Aorta (tissue), 5 donors: ENCODE measurements around the gene MCF2L. TPM values are rescaled to one million over a fixed set of nuclear protein-coding genes. Genes with fewer than 3 reads are reported as not detected.

Experiments used
- ATAC-seq: fragments of 200-7000 bp; cut with Tn5 transposase; one replicate; pipeline ENCODE4 v1.9.1; 2022; ENCODE audit warnings: moderate library complexity; ENCODE audit not compliant: low FRiP score
- DNase-seq, 2 donors: peaks; one replicate each; pipeline ENCODE4 v3.0.0-alpha.2; 2020
- H3K27ac ChIP-seq, 2 donors: one replicate each; pipeline ENCODE4 v1.5.1; 2013; ENCODE audit warnings: low read length in 2 of 2, mild to moderate bottlenecking in 2 of 2, moderate library complexity in 2 of 2, control low read depth in 1 of 2, inconsistent platforms in 1 of 2, low read depth in 1 of 2
- H3K27me3 ChIP-seq, 2 donors: one replicate each; pipeline ENCODE4 v1.6.1; 2013; ENCODE audit warnings: control low read depth in 1 of 2, low read length in 1 of 2, mild to moderate bottlenecking in 1 of 2, moderate library complexity in 1 of 2; ENCODE audit not compliant: insufficient read depth in 2 of 2, control insufficient read depth in 1 of 2
- H3K36me3 ChIP-seq, 2 donors: one replicate each; pipeline ENCODE4 v1.6.1; 2013; ENCODE audit warnings: control low read depth in 1 of 2, low read length in 1 of 2, mild to moderate bottlenecking in 1 of 2; ENCODE audit not compliant: insufficient read depth in 2 of 2, control insufficient read depth in 1 of 2
- H3K4me1 ChIP-seq, 2 donors: one replicate each; pipeline ENCODE4 v1.6.1; 2013; ENCODE audit warnings: low read length in 2 of 2, control low read depth in 1 of 2, mild to moderate bottlenecking in 1 of 2, moderate library complexity in 1 of 2; ENCODE audit not compliant: insufficient read depth in 2 of 2, control insufficient read depth in 1 of 2
- H3K4me3 ChIP-seq, 2 donors: one replicate each; pipeline ENCODE4 v1.5.1; 2013; ENCODE audit warnings: low read length in 2 of 2, control low read depth in 1 of 2, mild to moderate bottlenecking in 1 of 2
- H3K9me3 ChIP-seq: one replicate; pipeline ENCODE4 v1.6.1; 2013; ENCODE audit warnings: mild to moderate bottlenecking, low read length; ENCODE audit not compliant: control insufficient read depth
- WGBS, 2 donors: extraction: QIAGEN DNeasy Blood & Tissue Kit; methylation state at CpG; one replicate each; pipeline ENCODE4 v1.1.7; 2013; 5-methylcytosine and 5-hydroxymethylcytosine counted together
- intact Hi-C, 2 donors: fragments of 100-400 bp; cut with DNase I; formaldehyde crosslinking; loops; one replicate each; pipeline versions ENCODE4 v1.14.2 to v1.15.0; 2022
- polyA plus RNA-seq, 2 donors: library from polyadenylated mRNA; stranded (reverse); fragments of 200-250 nt; gene quantifications; one replicate each; pipeline ENCODE4 v1.2.3, GENCODE V29; 2013
- total RNA-seq, 2 donors: library from RNA; stranded (reverse); fragmentation: NEBNext Ultra II Directional; extraction: Animal tissue kit (Norgen Biotek cat#: 25700); gene quantifications; one replicate each; pipeline ENCODE4 v1.2.1, GENCODE V29; 2021
- donor health status: healthy with polysubstance abuse.
- donor health status: Bipolar disorder and iron deficiency.
- donor health status: DM: no; HTN: no; CAD: no.
- donor health status: DM: no; HTN: no; CAD: no.
- donor health status: DM: yes; HTN: yes; CAD: no.

The MCF2L gene
- total and polyA plus RNA-seq, 4 donors = 3.2 to 73.3 (median 27.6) TPM

GRCh38 chr13:113002913-113003290 is 33.9 kb downstream of the MCF2L start:
- no peaks in the 10 kb centered on the region for H3K36me3 ChIP-seq
- no peak overlapping the region for H3K27ac ChIP-seq
- no peaks in the 10 kb centered on the region for H3K9me3 ChIP-seq
- no peak for ATAC-seq
- 95 to 97% methylated on average over 4 of the region's 4 CpGs for WGBS, 2 donors
- intact Hi-C loops = no loop called here
- no peaks in the 10 kb centered on the region for H3K27me3 ChIP-seq
- H3K4me3 ChIP-seq = no peak overlapping the region
- DNase-seq = no peak
- no peaks in the 10 kb centered on the region for H3K4me1 ChIP-seq

GRCh38 chr13:113004126-113004525 is 35.1 kb downstream of the MCF2L start:
- no peaks in the 10 kb centered on the region for H3K27me3 ChIP-seq
- WGBS, 2 donors = 83 to 85% methylated on average over 14 of the region's 14 CpGs
- ATAC-seq (no peak), DNase-seq (no peak)
- no peak overlapping the region for H3K4me3 ChIP-seq
- no peaks in the 10 kb centered on the region for H3K36me3 ChIP-seq
- no peaks in the 10 kb centered on the region for H3K4me1 ChIP-seq
- no peak overlapping the region for H3K27ac ChIP-seq
- H3K9me3 ChIP-seq = no peaks in the 10 kb centered on the region
- intact Hi-C loops = no loop called here

- Histone ChIP-seq H3K36me3 (no peaks in the 10 kb centered on the region), H3K4me3 (no peak overlapping the region), H3K9me3 (no peaks in the 10 kb centered on the region), H3K4me1 (no peaks in the 10 kb centered on the region), H3K27me3 (no peaks in the 10 kb centered on the region), H3K27ac (no peak overlapping the region)
- ATAC-seq = no peak
- DNase-seq = no peak
- WGBS, 2 donors = 93 to 94% methylated on average over 26 of the region's 26 CpGs
- intact Hi-C loops = no loop called here
Observed at GRCh38 chr13:113005076-113005865, 36.3 kb downstream of the MCF2L start.

GRCh38 chr13:113005997-113006396 is 37.0 kb downstream of the MCF2L start:
- DNase-seq (no peak), ATAC-seq (no peak)
- no peaks in the 10 kb centered on the region for H3K27me3 ChIP-seq
- no peaks in the 10 kb centered on the region for H3K9me3 ChIP-seq
- no peaks in the 10 kb centered on the region for H3K4me1 ChIP-seq
- 93 to 95% methylated on average over 15 of the region's 15 CpGs for WGBS, 2 donors
- no peak overlapping the region for H3K27ac ChIP-seq
- intact Hi-C loops = no loop called here
- H3K4me3 ChIP-seq = no peak overlapping the region
- no peaks in the 10 kb centered on the region for H3K36me3 ChIP-seq

GRCh38 chr13:113006660-113007059 is 37.6 kb downstream of the MCF2L start:
- ATAC-seq = no peak
- Histone ChIP-seq H3K9me3 (no peaks in the 10 kb centered on the region), H3K36me3 (no peaks in the 10 kb centered on the region), H3K4me1 (no peaks in the 10 kb centered on the region), H3K27me3 (no peaks in the 10 kb centered on the region), H3K27ac (no peak overlapping the region), H3K4me3 (no peak overlapping the region)
- DNase-seq = no peak
- intact Hi-C loops = no loop called here
- 91 to 93% methylated on average over 15 to 16 of the region's 16 CpGs for WGBS, 2 donors

GRCh38 chr13:113008851-113009250 is 39.8 kb downstream of the MCF2L start:
- 87 to 89% methylated on average over 33 of the region's 33 CpGs for WGBS, 2 donors
- DNase-seq = no peak
- no peak overlapping the region for H3K4me3 ChIP-seq
- no peak overlapping the region for H3K27ac ChIP-seq
- H3K27me3 ChIP-seq = no peaks in the 10 kb centered on the region
- no peak for ATAC-seq
- no peaks in the 10 kb centered on the region for H3K9me3 ChIP-seq
- H3K36me3 ChIP-seq = no peaks in the 10 kb centered on the region
- intact Hi-C loops = no loop called here
- no peaks in the 10 kb centered on the region for H3K4me1 ChIP-seq

- H3K27ac ChIP-seq = no peak overlapping the region
- no peaks in the 10 kb centered on the region for H3K27me3 ChIP-seq
- H3K4me3 ChIP-seq = no peak overlapping the region
- no peak for DNase-seq
- intact Hi-C loops = no loop called here
- no peaks in the 10 kb centered on the region for H3K4me1 ChIP-seq
- ATAC-seq = no peak
- 77 to 79% methylated on average over 17 of the region's 17 CpGs for WGBS, 2 donors
- no peaks in the 10 kb centered on the region for H3K9me3 ChIP-seq
- no peaks in the 10 kb centered on the region for H3K36me3 ChIP-seq
Observed at GRCh38 chr13:113009743-113010509, 40.9 kb downstream of the MCF2L start.

- Histone ChIP-seq H3K4me3 (no peak overlapping the region), H3K27me3 (no peaks in the 10 kb centered on the region), H3K9me3 (no peaks in the 10 kb centered on the region), H3K27ac (no peak overlapping the region), H3K36me3 (no peaks in the 10 kb centered on the region), H3K4me1 (no peaks in the 10 kb centered on the region)
- intact Hi-C loops = no loop called here
- 85 to 87% methylated on average over 12 of the region's 12 CpGs for WGBS, 2 donors
- ATAC-seq (no peak), DNase-seq (no peak)
Observed at GRCh38 chr13:113010510-113010865, 41.5 kb downstream of the MCF2L start.

GRCh38 chr13:113013303-113013702 is 44.3 kb downstream of the MCF2L start:
- ATAC-seq (no peak), DNase-seq (no peak)
- WGBS, 2 donors = 78 to 86% methylated on average over 9 of the region's 9 CpGs
- H3K9me3 ChIP-seq = no peaks in the 10 kb centered on the region
- H3K27ac ChIP-seq = no peak overlapping the region
- H3K4me1 ChIP-seq = no peaks in the 10 kb centered on the region
- no peaks in the 10 kb centered on the region for H3K27me3 ChIP-seq
- no peak overlapping the region for H3K4me3 ChIP-seq
- no peaks in the 10 kb centered on the region for H3K36me3 ChIP-seq
- intact Hi-C loops = no loop called here
